Heart right ventricle (tissue), 16 donors: Measurements from ENCODE around the gene IQCK. TPM values are rescaled to one million over a fixed set of nuclear protein-coding genes. Genes with fewer than 3 reads are reported as not detected.

Experiments
- ATAC-seq, 8 donors: fragments of 200-7000 bp; cut with Tn5 transposase; one replicate each; pipeline ENCODE4 v1.9.1; 2020; ENCODE audit warnings: mild to moderate bottlenecking in 8 of 8, moderate library complexity in 8 of 8, moderate number of reproducible peaks in 1 of 8
- DNase-seq, 2 donors: peaks; one replicate each; pipeline ENCODE4 v3.0.0-alpha.2; 2020
- H3K27ac ChIP-seq, 10 donors: fragments of 200-600 bp; sonication (generic) in 2 of 10; one replicate each; pipeline versions ENCODE4 v1.5.0 to v1.8.0; 2020 to 2022; ENCODE audit warnings: mild to moderate bottlenecking in 3 of 10
- H3K27me3 ChIP-seq, 7 donors: fragments of 200-600 bp; one replicate each; pipeline ENCODE4 v1.8.0; 2021 to 2022; ENCODE audit warnings: mild to moderate bottlenecking in 2 of 7
- H3K36me3 ChIP-seq, 9 donors: fragments of 200-600 bp; sonication (generic) in 1 of 9; one replicate each; pipeline versions ENCODE4 v1.5.0 to v1.8.0; 2020 to 2022; ENCODE audit warnings: mild to moderate bottlenecking in 2 of 9
- H3K4me1 ChIP-seq, 9 donors: fragments of 200-600 bp; sonication (generic) in 1 of 9; one replicate each; pipeline versions ENCODE4 v1.5.0 to v1.8.0; 2020 to 2022; ENCODE audit warnings: mild to moderate bottlenecking in 4 of 9
- H3K4me3 ChIP-seq, 10 donors: fragments of 200-600 bp; sonication (generic) in 2 of 10; one replicate each; pipeline versions ENCODE4 v1.5.0 to v1.8.0; 2020 to 2022; ENCODE audit warnings: mild to moderate bottlenecking in 7 of 10, moderate library complexity in 2 of 10
- H3K9me3 ChIP-seq, 11 donors: fragments of 200-600 bp in 10 of 11; sonication (generic) in 2 of 11; one replicate each; pipeline versions ENCODE4 v1.5.0 to v1.8.0; 2013 to 2022; ENCODE audit warnings: mild to moderate bottlenecking in 2 of 11, control low read depth in 1 of 11, moderate library complexity in 1 of 11
- CTCF ChIP-seq, 9 donors: fragments of 200-600 bp; sonication (generic) in 2 of 9; IDR thresholded peaks; one replicate each; pipeline versions ENCODE4 v1.5.0 to v1.8.0; 2021 to 2022; ENCODE audit warnings: antibody characterized with exemption in 9 of 9, mild to moderate bottlenecking in 5 of 9, moderate library complexity in 1 of 9
- WGBS, 2 donors: extraction: QIAGEN DNeasy Blood & Tissue Kit; methylation state at CpG; one replicate each; pipeline ENCODE4 v1.1.7; 2013; ENCODE audit warnings: inconsistent platforms in 1 of 2; 5-methylcytosine and 5-hydroxymethylcytosine counted together
- intact Hi-C, 10 donors: fragments of 100-400 bp; cut with DNase I; formaldehyde crosslinking; loops; one replicate each; pipeline versions ENCODE4 v1.11.1 to v1.14.2; 2022
- polyA plus RNA-seq, 2 donors: library from polyadenylated mRNA; stranded (reverse); fragments of 200-250 nt; gene quantifications; one replicate each; pipeline ENCODE4 v1.2.3, GENCODE V29; 2013
- total RNA-seq, 10 donors: library from RNA; stranded (reverse); fragmentation: NEBNext Ultra II Directional in 3 of 10; extraction: Animal tissue kit (Norgen Biotek cat#: 25700) in 3 of 10; gene quantifications; one replicate each; pipeline versions ENCODE4 v1.2.1 to v1.2.4, GENCODE V29; 2021 to 2023
- donor health status: Arrhythmogenic right ventricular cardiomyopathy.
- donor health status: ischemic (EF 13 %, LVEDD 7.1; RV severe dilation, severe dysfunction).
- donor health status: healthy with polysubstance abuse.
- donor health status: DM: no; HTN: yes; CAD: no.
- donor health status: DM: no; HTN: no; CAD: no.
- donor health status: ischemic (EF 25% LVEDD 6.9; RV normal size, moderate dysfunction).
- donor health status: ischemic (EF 25% LVEDD 5.7; RV mildly dilated, moderate dysfunction).
- donor health status: healthy.
- donor health status: DM: yes; HTN: yes; CAD: no.
- donor health status: Ischemic cardiomyopathy.
- donor health status: ischemic (EF 35%, LVEDD 5.7; RV mildly dilated, moderate dysfunction).
- donor health status: nonischemic (EF 11% LVEDD 7.7; RV severe dilation, severe dysfunction).
- donor health status: DM: yes; HTN: yes; CAD: no.
- donor health status: PGD.
- donor health status: ischemic (EF 29% LVEDD 5.4; RV normal size, mild dysfunction).
- donor health status: nonischemic (EF 23%, LVEDD 6.1; RV moderate dilation, normal function).

Gene IQCK
- total and polyA plus RNA-seq, 12 donors: 5.5 to 11.7 (median 7.4) TPM

- H3K27me3 ChIP-seq: no peaks in the 10 kb centered on the region
- H3K4me1 ChIP-seq: peaks cover 0 to 49% (median 23%) of the 10 kb centered on the region in 9 donors
- no peak for TF ChIP-seq CTCF (IDR thresholded peaks at IDR 0.05)
- no peaks in the 10 kb centered on the region for H3K9me3 ChIP-seq
- ATAC-seq (no peak), DNase-seq (no peak)
- intact Hi-C loops: no loop called here
- H3K4me3 ChIP-seq: no peak overlapping the region
- 82 to 86% methylated on average over 21 of the region's 21 CpGs for WGBS, 2 donors
- H3K27ac ChIP-seq: peak overlapping the region in 2 of 10 donors; percentile 11 to 17
- peaks cover 0 to 100% (median 38%) of the 10 kb centered on the region in 9 donors for H3K36me3 ChIP-seq
Observed at GRCh38 chr16:19860166-19861041, 142.3 kb downstream of the IQCK start.

GRCh38 chr16:19861133-19861532 lies 143.1 kb downstream of the IQCK start:
- Histone ChIP-seq H3K4me1 (peaks cover 0 to 57% (median 26%) of the 10 kb centered on the region in 9 donors), H3K36me3 (peaks cover 0 to 100% (median 38%) of the 10 kb centered on the region in 9 donors), H3K27ac (peak overlapping the region in 3 of 10 donors; percentile 11 to 47 (median 17)), H3K9me3 (no peaks in the 10 kb centered on the region), H3K27me3 (no peaks in the 10 kb centered on the region), H3K4me3 (peak overlapping the region in 5 of 10 donors; percentile 9 to 37 (median 31))
- 87 to 91% methylated on average over 3 of the region's 3 CpGs for WGBS, 2 donors
- ATAC-seq (no peak), DNase-seq (no peak)
- intact Hi-C loops: no loop called here
- no peak for TF ChIP-seq CTCF (IDR thresholded peaks at IDR 0.05)

GRCh38 chr16:19861811-19862327 lies 143.8 kb downstream of the IQCK start:
- ATAC-seq (peak in 3 of 8 donors; percentile 16 to 51 (median 25)), DNase-seq (no peak)
- peak overlapping the region in 5 of 10 donors; percentile 6 to 52 (median 39) for H3K27ac ChIP-seq
- no peaks in the 10 kb centered on the region for H3K9me3 ChIP-seq
- WGBS, 2 donors: 65 to 66% methylated on average over 16 of the region's 16 CpGs
- peaks cover 0 to 100% (median 38%) of the 10 kb centered on the region in 9 donors for H3K36me3 ChIP-seq
- peak overlapping the region in 6 of 10 donors; percentile 9 to 37 (median 28) for H3K4me3 ChIP-seq
- peaks cover 0 to 64% (median 34%) of the 10 kb centered on the region in 9 donors for H3K4me1 ChIP-seq
- H3K27me3 ChIP-seq: no peaks in the 10 kb centered on the region
- intact Hi-C loops: no loop called here
- TF ChIP-seq CTCF (IDR thresholded peaks at IDR 0.05): no peak

DNA sequence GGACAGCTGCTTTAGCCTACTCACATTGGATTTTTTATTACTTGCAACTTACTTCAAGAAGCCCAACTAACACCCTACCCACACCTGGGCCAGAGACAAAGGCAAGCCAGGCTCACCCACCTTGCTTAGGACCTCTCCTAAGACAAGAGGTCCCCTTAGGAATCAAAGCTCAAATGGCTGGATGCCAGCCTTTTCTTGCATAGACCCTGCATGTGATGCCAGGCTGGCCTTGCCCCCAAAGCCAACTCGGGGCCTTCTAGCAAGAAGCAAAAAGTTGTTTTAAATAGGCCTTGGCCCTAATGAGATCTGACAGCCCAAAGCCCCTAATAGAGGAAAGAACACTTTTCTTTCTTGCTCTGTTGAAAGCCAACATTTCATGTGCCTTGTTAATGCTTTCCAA lies 145.9 kb downstream of the IQCK start:
- Histone ChIP-seq H3K9me3 (no peaks in the 10 kb centered on the region), H3K36me3 (peaks cover 0 to 100% (median 27%) of the 10 kb centered on the region in 9 donors), H3K4me1 (peaks cover 0 to 85% (median 45%) of the 10 kb centered on the region in 9 donors), H3K4me3 (no peak overlapping the region), H3K27me3 (no peaks in the 10 kb centered on the region), H3K27ac (peak overlapping the region in 7 of 10 donors; percentile 9 to 85 (median 59))
- DNase-seq (no peak), ATAC-seq (no peak)
- WGBS, 2 donors: 87 to 89% methylated on average over 1 of the region's 1 CpG
- intact Hi-C loops: no loop called here
- TF ChIP-seq CTCF (IDR thresholded peaks at IDR 0.05): no peak
